Ovary (tissue), 9 donors: ENCODE measurements around the gene BUB1B. TPM values are rescaled to one million over a fixed set of nuclear protein-coding genes. Genes with fewer than 3 reads are reported as not detected.

ENCODE experiments used
- DNase-seq, 5 donors: peaks; one replicate each; pipeline ENCODE4 v3.0.0-alpha.2; 2019 to 2020
- H3K27ac ChIP-seq, 2 donors: fragments of 200-600 bp; one replicate each; pipeline versions ENCODE4 v1.5.1 to v1.8.0; 2019 to 2022
- H3K27me3 ChIP-seq: fragments of 200-600 bp; one replicate; pipeline ENCODE4 v1.8.0; 2022
- H3K36me3 ChIP-seq: fragments of 200-600 bp; sonication (generic); one replicate; pipeline ENCODE4 v1.5.1; 2019
- H3K4me1 ChIP-seq: one replicate; pipeline ENCODE4 v1.8.1; 2013; ENCODE audit warnings: mild to moderate bottlenecking, moderate library complexity; ENCODE audit not compliant: insufficient read depth
- H3K4me3 ChIP-seq: fragments of 200-600 bp; sonication (generic); one replicate; pipeline ENCODE4 v1.5.1; 2017
- H3K9me3 ChIP-seq, 2 donors: fragments of 200-600 bp in 1 of 2; sonication (generic) in 1 of 2; one replicate each; pipeline versions ENCODE4 v1.5.1 to v1.8.1; 2013 to 2019; ENCODE audit warnings: mild to moderate bottlenecking in 1 of 2, moderate library complexity in 1 of 2
- EP300 ChIP-seq: sonication (generic); formaldehyde crosslinking; IDR thresholded peaks from one replicate; pipeline ENCODE4 v1.6.1; 2017; ENCODE audit warnings: antibody characterized with exemption
- POLR2A ChIP-seq: fragments of 450-650 bp; IDR thresholded peaks from one replicate; pipeline ENCODE4 v1.6.1; 2017; ENCODE audit warnings: antibody characterized with exemption, mild to moderate bottlenecking, moderate library complexity
- WGBS, 3 donors: extraction: QIAGEN DNeasy Blood & Tissue Kit in 1 of 3; methylation state at CpG; one replicate each; pipeline versions ENCODE4 v1.1.5 to v1.1.7; 2013 to 2017; 5-methylcytosine and 5-hydroxymethylcytosine counted together
- intact Hi-C, 4 donors: fragments of 100-400 bp; cut with DNase I; formaldehyde crosslinking; loops; one replicate each; pipeline versions ENCODE4 v1.11.0 to v1.15.1; 2022 to 2023
- polyA plus RNA-seq, 2 donors: library from polyadenylated mRNA; stranded (reverse); fragments of 200-250 nt in 1 of 2; fragments of 350-450 nt in 1 of 2; fragmentation: Illumina TruSeq in 1 of 2; extraction: RNeasy Lipid Tissue Mini Kit (QIAGEN cat#74804) in 1 of 2; gene quantifications; one replicate each; pipeline ENCODE4 v1.2.3, GENCODE V29; 2013 to 2014
- total RNA-seq, 7 donors: library from RNA; depleted of rRNA in 2 of 7; stranded (reverse); fragments of >200 nt in 2 of 7; fragmentation: NEBNext Ultra II Directional in 3 of 7; extraction: Animal tissue kit (Norgen Biotek cat#: 25700) in 3 of 7; gene quantifications; one replicate each; pipeline versions ENCODE4 v1.1.0 to v1.2.4, GENCODE V29; 2016 to 2023
- TF ChIP-seq, protein P1 (sequence below), 3 donors: fragments of 450-650 bp in 2 of 3; fragments of 200-600 bp in 1 of 3; IDR thresholded peaks; one replicate each; pipeline versions ENCODE4 v1.5.1 to v1.8.0; 2016 to 2022; ENCODE audit warnings: antibody characterized with exemption in 3 of 3, mild to moderate bottlenecking in 1 of 3
- donor health status: DM: no; HTN: no; CAD: no; lungs with moderate emphysema.
- donor health status: DM: no; HTN: no; CAD: no.
- donor health status: Bipolar disorder and iron deficiency.
- donor health status: DM: yes; HTN: yes; CAD: no.
- donor health status: DM: no; HTN: no; CAD: no.
- donor health status: DM: yes; HTN: yes; CAD: no.

The BUB1B gene
- total and polyA plus RNA-seq, 9 donors = 0.43 to 2.4 (median 1.2) TPM; not detected in 1

DNA sequence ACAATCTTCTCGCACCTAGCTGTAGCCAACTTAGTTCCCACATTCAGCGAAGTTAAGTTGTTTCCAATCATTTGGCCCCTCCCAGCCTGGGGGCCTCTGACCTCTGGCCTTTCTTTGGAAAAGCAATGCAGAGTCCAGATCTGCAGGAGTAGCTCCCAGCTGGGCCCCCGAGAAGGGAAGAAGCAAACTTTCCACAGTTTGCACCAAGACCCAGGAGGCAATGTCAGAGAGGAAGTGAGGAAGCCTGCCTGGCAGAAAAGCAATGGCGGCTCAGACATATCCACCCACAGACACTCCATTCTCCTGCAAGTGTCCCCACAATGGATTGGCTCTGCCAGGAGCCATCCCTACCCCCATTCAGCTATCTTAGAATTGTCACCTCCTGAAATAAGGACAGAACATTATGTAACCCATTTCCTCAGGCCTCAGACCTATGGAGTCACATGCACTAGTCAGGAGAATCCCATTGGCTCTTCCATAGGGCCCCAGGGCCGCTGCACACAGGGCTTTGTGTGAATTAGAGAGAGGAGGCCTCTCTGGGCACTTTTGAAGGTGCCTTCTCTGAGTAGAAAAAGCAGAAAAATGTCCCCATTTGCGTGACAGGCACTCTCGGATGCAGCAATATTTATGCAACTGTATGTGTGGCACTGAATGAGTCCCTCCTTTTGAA, 3.0 kb upstream of the BUB1B start:
- no peaks in the 10 kb centered on the region for H3K27me3 ChIP-seq
- TF ChIP-seq EP300 (no peak), POLR2A (no peak)
- TF ChIP-seq, protein P1, sequence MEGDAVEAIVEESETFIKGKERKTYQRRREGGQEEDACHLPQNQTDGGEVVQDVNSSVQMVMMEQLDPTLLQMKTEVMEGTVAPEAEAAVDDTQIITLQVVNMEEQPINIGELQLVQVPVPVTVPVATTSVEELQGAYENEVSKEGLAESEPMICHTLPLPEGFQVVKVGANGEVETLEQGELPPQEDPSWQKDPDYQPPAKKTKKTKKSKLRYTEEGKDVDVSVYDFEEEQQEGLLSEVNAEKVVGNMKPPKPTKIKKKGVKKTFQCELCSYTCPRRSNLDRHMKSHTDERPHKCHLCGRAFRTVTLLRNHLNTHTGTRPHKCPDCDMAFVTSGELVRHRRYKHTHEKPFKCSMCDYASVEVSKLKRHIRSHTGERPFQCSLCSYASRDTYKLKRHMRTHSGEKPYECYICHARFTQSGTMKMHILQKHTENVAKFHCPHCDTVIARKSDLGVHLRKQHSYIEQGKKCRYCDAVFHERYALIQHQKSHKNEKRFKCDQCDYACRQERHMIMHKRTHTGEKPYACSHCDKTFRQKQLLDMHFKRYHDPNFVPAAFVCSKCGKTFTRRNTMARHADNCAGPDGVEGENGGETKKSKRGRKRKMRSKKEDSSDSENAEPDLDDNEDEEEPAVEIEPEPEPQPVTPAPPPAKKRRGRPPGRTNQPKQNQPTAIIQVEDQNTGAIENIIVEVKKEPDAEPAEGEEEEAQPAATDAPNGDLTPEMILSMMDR (IDR thresholded peaks at IDR 0.05) = no peak
- 84 to 93% (median 85%) methylated on average over 7 of the region's 7 CpGs for WGBS, 3 donors
- H3K36me3 ChIP-seq = no peaks in the 10 kb centered on the region
- peaks cover 5% of the 10 kb centered on the region for H3K4me1 ChIP-seq
- H3K27ac ChIP-seq = no peak overlapping the region
- no peak for DNase-seq
- intact Hi-C loops = no loop called here
- H3K4me3 ChIP-seq = no peak overlapping the region
- H3K9me3 ChIP-seq = no peaks in the 10 kb centered on the region

DNA sequence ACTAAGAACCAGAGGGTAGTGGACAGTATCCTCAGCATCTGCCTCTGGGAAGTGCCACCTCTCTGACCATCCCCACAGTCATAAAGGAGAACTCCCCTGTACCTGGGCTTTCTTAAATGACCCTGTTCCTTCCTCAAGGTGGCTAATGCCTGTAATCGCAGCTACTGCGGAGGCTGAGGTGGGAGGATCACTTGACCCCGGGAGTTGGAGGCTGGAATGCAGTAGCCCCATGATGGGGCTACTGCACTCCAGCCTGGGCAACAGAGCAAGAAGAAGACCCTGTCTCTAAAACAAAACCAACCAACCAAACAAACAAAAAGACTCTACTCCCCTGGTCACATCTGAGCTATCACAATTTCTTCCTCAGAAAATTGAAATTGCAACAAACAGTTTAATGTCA, 848 bp upstream of the BUB1B start:
- H3K4me1 ChIP-seq = peaks cover 5% of the 10 kb centered on the region
- TF ChIP-seq, protein P1 (IDR thresholded peaks at IDR 0.05) = no peak
- TF ChIP-seq POLR2A (no peak), EP300 (no peak)
- intact Hi-C loops = loop anchor here in 2 of 4 donors (5.0 to 10.0 kb wide), 2 partner anchors 48 to 115 kb away; no protein-coding TSS in a partner anchor
- H3K27ac ChIP-seq = no peak overlapping the region
- no peak overlapping the region for H3K4me3 ChIP-seq
- 94 to 97% (median 95%) methylated on average over 3 of the region's 3 CpGs for WGBS, 3 donors
- no peak for DNase-seq
- no peaks in the 10 kb centered on the region for H3K27me3 ChIP-seq
- H3K9me3 ChIP-seq = no peaks in the 10 kb centered on the region
- no peaks in the 10 kb centered on the region for H3K36me3 ChIP-seq

DNA sequence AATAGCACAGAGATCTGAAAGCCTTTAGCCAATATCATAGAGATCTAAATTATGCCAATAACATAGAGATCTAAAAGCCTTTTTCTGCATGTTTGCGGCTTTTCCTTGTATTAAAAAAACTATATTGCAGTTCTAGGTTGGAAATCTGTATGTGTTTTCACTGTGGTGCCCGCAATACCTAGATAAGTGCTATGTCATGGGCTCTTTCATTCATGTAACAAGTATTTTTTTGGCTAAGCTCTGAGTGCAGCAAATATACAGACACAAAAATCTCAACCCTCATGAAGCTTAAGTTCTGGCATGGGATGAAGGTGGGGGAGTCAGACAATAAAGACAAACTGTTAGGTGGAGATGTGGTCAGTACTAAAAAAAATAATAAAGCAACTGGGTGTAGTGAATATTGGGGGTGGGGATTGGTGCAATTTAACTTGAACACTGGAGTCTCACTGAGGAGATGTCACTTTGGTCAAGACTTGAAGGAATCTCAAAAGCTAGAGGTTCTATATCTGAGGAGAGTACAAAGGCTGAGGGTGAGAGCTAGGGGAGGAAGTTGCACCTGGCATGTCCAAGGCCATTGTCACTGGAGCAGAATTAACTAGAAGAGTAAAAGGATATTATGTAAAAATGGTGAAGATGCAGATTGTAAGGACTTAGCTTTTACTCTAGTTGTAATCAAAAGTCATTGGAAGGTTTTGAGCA, 973 bp downstream of the BUB1B start:
- Histone ChIP-seq H3K4me1 (peaks cover 5% of the 10 kb centered on the region), H3K4me3 (no peak overlapping the region), H3K9me3 (no peaks in the 10 kb centered on the region), H3K27me3 (no peaks in the 10 kb centered on the region), H3K27ac (no peak overlapping the region), H3K36me3 (no peaks in the 10 kb centered on the region)
- TF ChIP-seq, protein P1 (IDR thresholded peaks at IDR 0.05) = no peak
- no peak for TF ChIP-seq POLR2A
- TF ChIP-seq EP300 = no peak
- WGBS, 3 donors = 5 to 11% (median 5%) methylated on average over 2 of the region's 2 CpGs
- intact Hi-C loops = loop anchor here in 2 of 4 donors (5.0 to 10.0 kb wide), 2 partner anchors 50 to 117 kb away; no protein-coding TSS in a partner anchor
- no peak for DNase-seq

DNA sequence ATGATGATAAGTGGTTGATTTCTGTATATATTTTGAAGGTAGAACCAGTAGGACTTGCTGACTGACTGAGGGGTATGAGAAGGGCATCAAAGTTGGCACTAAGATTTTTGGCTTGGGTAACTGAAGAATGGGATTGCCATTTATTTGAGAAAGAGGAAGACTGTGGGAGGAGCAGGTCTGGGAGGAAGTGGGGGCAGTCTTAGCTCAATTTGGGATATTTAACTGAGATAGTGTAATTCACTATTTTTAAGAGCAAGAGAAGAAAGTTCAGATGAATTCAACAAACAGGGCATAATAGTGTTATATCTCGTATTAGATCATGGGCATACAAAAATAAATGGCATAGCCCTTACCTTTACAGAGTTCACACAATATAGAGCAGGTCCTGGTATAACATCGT, 1.7 kb downstream of the BUB1B start:
- WGBS, 3 donors = 80 to 87% (median 84%) methylated on average over 2 of the region's 2 CpGs
- TF ChIP-seq EP300 (no peak), POLR2A (no peak)
- TF ChIP-seq, protein P1 (IDR thresholded peaks at IDR 0.05) = no peak
- Histone ChIP-seq H3K36me3 (no peaks in the 10 kb centered on the region), H3K27ac (no peak overlapping the region), H3K9me3 (no peaks in the 10 kb centered on the region), H3K27me3 (no peaks in the 10 kb centered on the region), H3K4me3 (no peak overlapping the region), H3K4me1 (peaks cover 5% of the 10 kb centered on the region)
- no peak for DNase-seq
- intact Hi-C loops = loop anchor here in 2 of 4 donors (5.0 to 10.0 kb wide), 2 partner anchors 50 to 118 kb away; no protein-coding TSS in a partner anchor
